ENCODE measurements around the gene ADAM19.

The ADAM19 gene

DNA sequence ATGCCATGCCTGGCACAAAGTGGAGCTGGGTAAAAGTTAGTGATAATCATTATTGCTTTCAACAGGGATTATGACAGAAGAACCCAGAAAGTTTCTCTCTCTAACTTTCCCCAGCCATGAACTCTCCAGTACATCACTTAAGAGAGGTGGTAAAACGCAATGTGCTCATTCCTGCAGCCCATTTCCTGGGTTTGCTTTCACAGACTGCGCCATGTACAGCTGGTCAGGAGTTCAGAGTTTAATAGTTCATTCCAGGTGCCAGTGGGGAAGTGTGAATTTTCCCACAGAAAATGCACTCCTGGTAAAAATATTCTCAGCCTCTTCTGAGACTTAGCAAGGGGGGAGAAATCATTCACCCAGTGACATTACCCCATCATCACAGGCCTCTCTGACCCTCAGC is 35.5 kb downstream of the ADAM19 start:
- no peak overlapping the region for H3K27ac ChIP-seq (ENCODE audit: low read depth, low read length)
- no peak overlapping the region for H3K4me3 ChIP-seq (ENCODE audit: low read depth, low read length)

DNA sequence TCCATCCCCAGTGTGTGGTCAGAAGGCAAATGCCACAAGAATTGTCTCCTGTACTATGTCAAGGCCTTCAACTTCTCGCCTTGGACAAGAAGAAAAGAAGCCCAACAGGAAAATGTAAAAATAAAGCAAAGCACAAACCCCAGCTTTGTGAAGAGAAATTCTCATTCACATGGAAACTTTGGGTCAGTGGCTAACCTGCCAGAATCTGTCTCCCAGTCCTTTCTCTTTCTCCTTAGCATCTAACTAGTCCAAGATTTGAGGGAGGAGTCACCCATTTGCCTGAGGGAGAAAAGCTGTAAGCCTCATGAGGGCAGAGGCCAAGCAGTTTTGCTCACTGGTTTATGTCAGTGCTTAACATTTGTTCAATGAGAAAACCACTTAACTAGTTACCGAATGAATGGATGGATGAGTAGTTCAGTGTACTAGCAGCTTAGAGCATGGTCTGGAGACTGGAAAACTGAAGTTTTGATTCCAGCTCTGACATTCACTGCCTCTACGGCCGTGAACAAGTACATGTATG is 36.0 kb downstream of the ADAM19 start:
- Histone ChIP-seq H3K27ac (ENCODE audit: low read depth, low read length) (no peak overlapping the region), H3K4me3 (ENCODE audit: low read depth, low read length) (no peak overlapping the region), H3K4me1 (ENCODE audit: control insufficient read depth, insufficient read depth, low read length, unreplicated experiment) (peaks cover 14% of the 10 kb centered on the region), H3K36me3 (ENCODE audit: insufficient read depth, low read length) (no peaks in the 10 kb centered on the region), H3K27me3 (ENCODE audit: insufficient read depth, low read length) (no peaks in the 10 kb centered on the region), H3K79me2 (ENCODE audit: control insufficient read depth, insufficient read depth, low read length, unreplicated experiment) (no peaks in the 10 kb centered on the region), H2AFZ (ENCODE audit: low read length, unreplicated experiment) (no peak overlapping the region)

More for the DNA sequence above, 35.5 kb downstream of the ADAM19 start:
- Histone ChIP-seq H3K79me2 (ENCODE audit: control insufficient read depth, insufficient read depth, low read length, unreplicated experiment) (no peaks in the 10 kb centered on the region), H3K27me3 (ENCODE audit: insufficient read depth, low read length) (no peaks in the 10 kb centered on the region), H3K4me1 (ENCODE audit: control insufficient read depth, insufficient read depth, low read length, unreplicated experiment) (peaks cover 14% of the 10 kb centered on the region), H3K36me3 (ENCODE audit: insufficient read depth, low read length) (no peaks in the 10 kb centered on the region), H2AFZ (ENCODE audit: low read length, unreplicated experiment) (no peak overlapping the region)

DNA sequence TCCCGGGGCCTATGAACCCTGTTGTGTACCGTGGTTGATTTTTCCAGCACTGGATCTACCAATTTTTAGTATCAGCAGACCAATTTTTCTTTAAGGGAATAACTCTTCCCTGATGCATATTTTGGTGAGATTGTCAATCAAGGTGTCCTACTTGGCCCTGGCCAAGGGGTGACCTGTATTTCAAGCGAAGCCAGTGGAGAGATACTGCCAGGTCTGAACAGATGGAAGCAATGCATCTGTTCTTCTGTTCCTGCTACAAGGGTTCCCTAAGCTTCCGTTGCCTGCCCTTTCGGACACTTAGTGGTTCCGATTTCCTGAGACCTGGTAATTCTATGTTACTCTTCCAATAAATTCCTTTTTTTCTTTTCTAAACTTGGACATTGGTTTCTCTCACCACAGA is 37.3 kb downstream of the ADAM19 start:
- no peaks in the 10 kb centered on the region for H3K79me2 ChIP-seq (ENCODE audit: control insufficient read depth, insufficient read depth, low read length, unreplicated experiment)
- H3K4me1 ChIP-seq (ENCODE audit: control insufficient read depth, insufficient read depth, low read length, unreplicated experiment), result peaks cover 14% of the 10 kb centered on the region
- H3K27me3 ChIP-seq (ENCODE audit: insufficient read depth, low read length), result no peaks in the 10 kb centered on the region
- no peaks in the 10 kb centered on the region for H3K36me3 ChIP-seq (ENCODE audit: insufficient read depth, low read length)
- no peak overlapping the region for H2AFZ ChIP-seq (ENCODE audit: low read length, unreplicated experiment)
- no peak overlapping the region for H3K27ac ChIP-seq (ENCODE audit: low read depth, low read length)
- no peak overlapping the region for H3K4me3 ChIP-seq (ENCODE audit: low read depth, low read length)

DNA sequence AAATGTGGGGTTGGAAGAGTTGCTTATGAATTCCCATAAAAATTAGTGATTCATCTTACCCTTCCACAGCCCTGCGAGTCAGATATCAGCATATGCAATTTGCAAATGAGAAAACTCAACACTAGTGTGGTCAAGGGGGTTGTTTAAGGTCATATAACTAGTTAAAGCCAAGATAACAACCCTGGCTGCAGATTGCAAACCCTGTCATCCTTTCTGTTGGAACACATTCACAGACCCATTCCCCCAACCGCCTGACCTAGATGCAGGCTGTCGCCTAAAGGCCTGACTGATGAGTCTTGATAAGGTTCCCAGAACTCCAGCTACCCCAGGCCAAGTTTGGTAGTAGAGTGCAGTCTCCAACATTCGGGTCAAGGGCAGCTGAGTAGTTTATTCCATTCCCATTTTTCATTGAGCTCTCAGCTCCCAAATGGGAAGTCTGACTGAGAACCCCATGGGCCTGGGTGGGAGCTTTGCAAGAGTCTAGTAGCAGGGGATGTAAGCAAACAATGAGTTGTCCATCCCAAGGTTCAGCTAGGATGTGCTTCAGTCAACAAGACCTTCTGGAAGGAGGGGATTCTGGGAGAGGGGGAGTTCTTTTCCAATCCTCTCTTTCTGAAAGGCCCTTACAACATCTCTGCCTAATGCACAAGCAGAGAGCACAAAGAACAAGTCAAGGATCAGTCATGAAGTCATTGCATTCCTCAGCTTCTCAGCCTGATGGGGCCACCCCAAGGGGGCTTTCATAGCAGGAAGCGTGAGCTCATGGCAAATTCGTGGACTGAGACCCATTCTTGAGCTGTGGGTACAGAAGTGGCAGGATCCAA is 40.3 kb downstream of the ADAM19 start:
- Histone ChIP-seq H3K27me3 (ENCODE audit: insufficient read depth, low read length) (no peaks in the 10 kb centered on the region), H3K4me3 (ENCODE audit: low read depth, low read length) (no peak overlapping the region), H3K4me1 (ENCODE audit: control insufficient read depth, insufficient read depth, low read length, unreplicated experiment) (no peaks in the 10 kb centered on the region), H3K36me3 (ENCODE audit: insufficient read depth, low read length) (no peaks in the 10 kb centered on the region), H3K27ac (ENCODE audit: low read depth, low read length) (no peak overlapping the region), H3K79me2 (ENCODE audit: control insufficient read depth, insufficient read depth, low read length, unreplicated experiment) (no peaks in the 10 kb centered on the region), H2AFZ (ENCODE audit: low read length, unreplicated experiment) (no peak overlapping the region)

DNA sequence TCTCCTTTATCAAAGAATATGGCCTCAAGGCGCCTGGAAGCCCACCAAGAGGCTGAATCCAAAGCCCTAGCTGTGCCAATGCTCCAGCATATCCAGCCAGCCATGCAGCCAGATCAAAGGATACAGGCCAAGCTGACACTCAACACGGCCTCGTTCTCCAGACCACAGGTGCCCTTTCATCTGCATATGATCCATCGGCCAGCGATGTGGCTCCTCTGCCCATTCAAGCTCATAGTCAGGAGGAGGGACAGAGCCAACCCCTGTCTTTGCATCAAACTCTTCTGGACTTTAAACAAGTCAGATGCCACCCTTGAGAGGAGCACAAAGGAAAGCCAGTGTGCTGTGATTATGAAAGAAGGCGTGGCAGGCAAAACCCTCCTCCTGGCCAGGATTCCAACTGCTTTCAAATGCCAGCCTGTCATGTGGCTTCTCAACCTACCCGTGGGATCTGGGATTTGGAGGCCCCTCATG is 42.5 kb downstream of the ADAM19 start:
- Histone ChIP-seq H3K27me3 (ENCODE audit: insufficient read depth, low read length) (no peaks in the 10 kb centered on the region), H2AFZ (ENCODE audit: low read length, unreplicated experiment) (no peak overlapping the region), H3K27ac (ENCODE audit: low read depth, low read length) (no peak overlapping the region), H3K36me3 (ENCODE audit: insufficient read depth, low read length) (no peaks in the 10 kb centered on the region), H3K79me2 (ENCODE audit: control insufficient read depth, insufficient read depth, low read length, unreplicated experiment) (no peaks in the 10 kb centered on the region), H3K4me3 (ENCODE audit: low read depth, low read length) (no peak overlapping the region), H3K4me1 (ENCODE audit: control insufficient read depth, insufficient read depth, low read length, unreplicated experiment) (no peaks in the 10 kb centered on the region)

DNA sequence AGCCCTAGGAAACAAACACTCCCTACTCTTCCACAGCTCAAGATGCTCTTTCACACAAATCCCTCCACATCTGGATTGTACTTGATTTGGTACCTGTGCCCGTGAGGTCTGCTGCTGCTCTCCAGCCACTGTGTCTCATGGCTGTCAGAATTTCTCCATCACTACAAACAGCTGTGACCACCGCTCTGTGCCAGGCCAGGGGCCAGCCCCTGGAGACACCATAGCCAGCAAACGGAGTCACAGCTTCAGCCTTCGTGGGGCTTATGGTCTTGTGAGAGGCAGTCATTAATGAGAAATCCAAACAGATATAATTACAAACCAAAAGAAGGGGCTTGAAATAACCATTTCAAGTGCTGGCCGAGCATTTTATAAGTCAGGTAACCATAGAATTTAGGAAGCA is 43.6 kb downstream of the ADAM19 start:
- H3K4me1 ChIP-seq (ENCODE audit: control insufficient read depth, insufficient read depth, low read length, unreplicated experiment), result no peaks in the 10 kb centered on the region
- no peak overlapping the region for H2AFZ ChIP-seq (ENCODE audit: low read length, unreplicated experiment)
- no peaks in the 10 kb centered on the region for H3K27me3 ChIP-seq (ENCODE audit: insufficient read depth, low read length)
- H3K4me3 ChIP-seq (ENCODE audit: low read depth, low read length), result no peak overlapping the region
- H3K79me2 ChIP-seq (ENCODE audit: control insufficient read depth, insufficient read depth, low read length, unreplicated experiment), result no peaks in the 10 kb centered on the region
- no peaks in the 10 kb centered on the region for H3K36me3 ChIP-seq (ENCODE audit: insufficient read depth, low read length)
- no peak overlapping the region for H3K27ac ChIP-seq (ENCODE audit: low read depth, low read length)

DNA sequence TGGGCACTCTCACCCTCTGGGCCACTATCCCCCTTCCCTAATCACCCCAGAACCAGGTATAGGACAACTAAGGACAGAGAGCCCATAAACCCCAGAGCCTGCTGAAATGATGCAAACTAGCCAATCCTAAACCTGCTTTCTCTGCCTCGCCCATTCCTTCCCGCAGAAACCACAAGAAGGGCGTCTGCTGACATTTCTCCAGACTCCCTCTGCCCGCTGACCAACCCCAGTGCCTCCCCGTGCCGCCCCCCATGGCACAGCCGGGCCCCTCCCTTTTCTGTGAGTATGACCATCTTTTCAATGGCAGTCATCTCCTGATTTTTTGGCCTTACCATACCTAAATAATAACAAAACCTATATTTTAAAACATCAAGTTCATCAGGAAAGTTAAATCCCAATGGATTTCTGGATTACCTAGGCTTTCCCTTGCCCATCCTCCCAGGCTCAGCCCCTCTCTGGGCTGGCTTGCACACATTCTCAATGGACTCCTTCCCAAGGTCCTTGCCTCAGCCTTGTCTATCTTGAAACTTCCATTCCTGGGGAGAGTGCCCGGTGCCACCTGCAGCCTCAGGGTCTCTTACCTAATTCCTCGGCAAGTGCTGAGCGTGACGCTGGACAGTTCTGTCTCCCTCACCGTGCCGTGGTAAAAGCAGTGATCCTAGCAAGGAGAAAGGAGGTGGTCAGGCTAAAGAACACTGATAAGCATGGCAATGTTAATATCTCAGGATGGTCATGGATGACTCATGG is 45.2 kb downstream of the ADAM19 start:
- Histone ChIP-seq H3K36me3 (ENCODE audit: insufficient read depth, low read length) (no peaks in the 10 kb centered on the region), H3K27ac (ENCODE audit: low read depth, low read length) (no peak overlapping the region), H2AFZ (ENCODE audit: low read length, unreplicated experiment) (no peak overlapping the region), H3K4me3 (ENCODE audit: low read depth, low read length) (no peak overlapping the region), H3K27me3 (ENCODE audit: insufficient read depth, low read length) (no peaks in the 10 kb centered on the region), H3K4me1 (ENCODE audit: control insufficient read depth, insufficient read depth, low read length, unreplicated experiment) (no peaks in the 10 kb centered on the region), H3K79me2 (ENCODE audit: control insufficient read depth, insufficient read depth, low read length, unreplicated experiment) (no peaks in the 10 kb centered on the region)

DNA sequence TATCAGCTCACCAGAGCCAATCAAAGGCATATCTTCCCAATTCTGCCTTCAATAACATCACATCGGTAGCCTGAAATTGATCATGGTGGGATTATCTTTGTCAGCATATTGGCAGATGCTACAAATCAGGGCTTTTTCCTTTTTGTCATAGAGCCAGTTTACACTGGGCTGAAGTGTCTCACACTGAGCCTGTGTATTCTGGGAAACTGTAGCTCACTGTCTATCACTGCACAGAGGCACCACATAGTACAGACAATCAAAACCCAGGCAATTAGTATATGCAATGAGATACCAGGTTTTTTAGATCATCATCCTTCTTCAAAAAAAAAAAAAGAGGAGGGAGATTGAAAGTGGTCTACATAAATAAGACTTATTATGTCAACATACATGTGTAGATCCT is 46.6 kb downstream of the ADAM19 start:
- Histone ChIP-seq H3K27ac (ENCODE audit: low read depth, low read length) (no peak overlapping the region), H3K36me3 (ENCODE audit: insufficient read depth, low read length) (no peaks in the 10 kb centered on the region), H3K79me2 (ENCODE audit: control insufficient read depth, insufficient read depth, low read length, unreplicated experiment) (no peaks in the 10 kb centered on the region), H2AFZ (ENCODE audit: low read length, unreplicated experiment) (no peak overlapping the region), H3K4me3 (ENCODE audit: low read depth, low read length) (no peak overlapping the region), H3K27me3 (ENCODE audit: insufficient read depth, low read length) (no peaks in the 10 kb centered on the region), H3K4me1 (ENCODE audit: control insufficient read depth, insufficient read depth, low read length, unreplicated experiment) (no peaks in the 10 kb centered on the region)

DNA sequence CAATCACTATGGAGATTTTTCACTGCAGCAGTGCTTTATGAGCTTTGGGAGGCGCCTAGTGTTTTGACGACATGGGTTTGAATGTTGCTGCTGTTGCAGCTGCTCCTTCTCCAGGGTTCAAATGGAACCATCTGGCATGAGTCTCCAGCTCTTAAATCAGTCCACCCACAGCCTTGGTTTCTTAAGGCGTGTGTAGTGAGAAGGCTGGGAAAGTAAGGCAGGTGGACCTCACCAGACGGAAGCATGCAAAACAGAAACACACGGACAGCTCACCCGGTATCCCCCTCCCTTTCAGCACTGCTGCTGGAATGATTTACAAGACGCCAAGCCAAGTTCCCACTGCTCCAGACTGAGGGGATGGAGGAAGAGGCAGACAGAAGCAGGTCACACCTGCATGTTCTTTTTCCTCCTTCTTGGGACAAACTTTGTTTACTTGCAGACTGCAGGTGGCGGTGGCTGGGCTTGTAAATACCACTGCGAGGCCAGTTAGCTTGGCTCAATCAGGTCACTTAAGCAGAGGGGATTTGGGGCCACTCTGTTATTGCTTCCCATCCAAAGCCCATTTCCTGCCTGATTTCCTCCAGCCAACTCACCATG is 47.4 kb downstream of the ADAM19 start:
- Histone ChIP-seq H3K27ac (ENCODE audit: low read depth, low read length) (no peak overlapping the region), H3K4me1 (ENCODE audit: control insufficient read depth, insufficient read depth, low read length, unreplicated experiment) (no peaks in the 10 kb centered on the region), H3K27me3 (ENCODE audit: insufficient read depth, low read length) (no peaks in the 10 kb centered on the region), H3K4me3 (ENCODE audit: low read depth, low read length) (no peak overlapping the region), H3K79me2 (ENCODE audit: control insufficient read depth, insufficient read depth, low read length, unreplicated experiment) (no peaks in the 10 kb centered on the region), H2AFZ (ENCODE audit: low read length, unreplicated experiment) (no peak overlapping the region), H3K36me3 (ENCODE audit: insufficient read depth, low read length) (no peaks in the 10 kb centered on the region)

DNA sequence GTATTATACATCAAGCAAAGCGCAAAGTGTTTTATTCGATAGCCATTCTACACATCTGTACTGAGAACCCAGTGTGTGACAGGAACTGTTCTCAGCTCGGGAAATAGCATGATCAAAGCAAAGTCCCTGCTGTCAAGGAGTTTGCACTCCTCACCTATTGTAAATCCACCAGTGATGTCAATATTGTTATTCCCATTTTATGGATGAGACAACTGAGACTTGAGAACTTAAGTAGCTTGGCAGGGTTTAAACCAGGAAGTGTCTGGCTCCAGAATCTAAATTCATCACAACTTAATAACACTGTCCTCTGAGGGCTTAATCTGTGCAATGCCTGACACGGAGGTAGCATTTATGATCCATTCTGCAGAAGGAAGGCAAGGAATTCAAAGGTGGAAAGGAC is 50.7 kb downstream of the ADAM19 start:
- H3K27ac ChIP-seq (ENCODE audit: low read depth, low read length), result no peak overlapping the region
- no peak overlapping the region for H2AFZ ChIP-seq (ENCODE audit: low read length, unreplicated experiment)
- H3K79me2 ChIP-seq (ENCODE audit: control insufficient read depth, insufficient read depth, low read length, unreplicated experiment), result no peaks in the 10 kb centered on the region
- no peaks in the 10 kb centered on the region for H3K36me3 ChIP-seq (ENCODE audit: insufficient read depth, low read length)
- no peaks in the 10 kb centered on the region for H3K27me3 ChIP-seq (ENCODE audit: insufficient read depth, low read length)
- H3K4me1 ChIP-seq (ENCODE audit: control insufficient read depth, insufficient read depth, low read length, unreplicated experiment), result no peaks in the 10 kb centered on the region
- H3K4me3 ChIP-seq (ENCODE audit: low read depth, low read length), result no peak overlapping the region

Data from ACC112 (cell line).